C1 segment of cervical spinal cord (tissue), 14 donors: ENCODE data around the gene ARHGEF7.
A peak's percentile ranks its signal among the peaks of the same experiment; 100 is the strongest.

Source experiments
- DNase-seq, 14 donors: peaks; one replicate each; lab custom pipeline; 2025; lab: John Stamatoyannopoulos, UW

ARHGEF7 gene

DNA sequence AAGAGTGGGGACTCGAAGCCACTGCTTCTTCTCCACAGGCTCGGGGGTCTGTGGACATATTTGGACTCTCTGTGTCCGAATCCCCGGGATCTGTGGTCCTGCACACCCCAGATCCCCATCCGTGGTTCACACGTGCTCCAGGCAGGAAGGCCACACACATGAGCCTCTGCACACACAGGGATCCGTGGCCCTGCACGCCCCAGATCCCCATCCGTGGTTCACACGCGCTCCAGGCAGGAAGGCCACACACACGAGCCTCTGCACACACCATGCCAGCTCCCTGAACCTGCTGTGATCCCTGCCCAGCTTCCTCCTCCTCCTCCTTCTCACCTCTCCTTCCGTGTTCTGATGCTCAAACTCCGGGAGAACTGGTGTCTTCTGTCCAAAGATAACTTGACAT is 208.4 kb downstream of the ARHGEF7 start:
- DNase-seq, result no peak

DNA sequence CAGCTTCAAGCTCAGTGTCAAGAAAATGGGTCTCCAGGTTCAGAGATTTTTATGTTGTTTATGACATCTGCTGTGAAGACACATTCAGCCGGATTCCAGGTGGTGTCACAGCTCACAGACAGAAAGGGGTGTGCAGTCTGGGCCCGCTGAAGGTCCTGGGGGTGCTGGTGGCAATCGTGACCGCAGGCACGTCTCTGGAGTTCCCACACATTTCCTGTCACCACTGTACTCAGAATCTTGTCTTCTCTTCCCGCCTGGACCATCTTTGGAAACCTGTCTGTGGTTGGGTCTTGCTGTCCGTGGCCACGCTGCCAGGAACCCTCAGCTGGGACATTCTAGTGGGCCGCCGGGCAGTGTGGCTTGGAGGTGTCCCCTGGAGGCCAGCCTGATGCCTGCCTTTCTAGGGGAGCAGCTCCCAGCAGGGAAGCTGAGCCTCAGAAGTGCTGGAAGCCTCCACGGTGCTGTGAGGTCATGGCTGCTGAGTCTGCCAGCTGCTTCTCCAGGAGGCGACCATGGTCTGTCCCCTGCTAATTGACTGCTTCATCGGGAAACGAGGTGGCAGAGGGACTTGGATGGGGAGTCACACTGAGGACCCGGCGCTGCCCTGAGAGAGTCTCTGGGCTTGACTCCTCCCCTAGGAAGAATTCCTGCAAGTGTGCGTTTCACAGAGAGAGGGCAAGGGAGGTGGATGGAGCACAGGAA is 209.0 kb downstream of the ARHGEF7 start:
- no peak for DNase-seq

DNA sequence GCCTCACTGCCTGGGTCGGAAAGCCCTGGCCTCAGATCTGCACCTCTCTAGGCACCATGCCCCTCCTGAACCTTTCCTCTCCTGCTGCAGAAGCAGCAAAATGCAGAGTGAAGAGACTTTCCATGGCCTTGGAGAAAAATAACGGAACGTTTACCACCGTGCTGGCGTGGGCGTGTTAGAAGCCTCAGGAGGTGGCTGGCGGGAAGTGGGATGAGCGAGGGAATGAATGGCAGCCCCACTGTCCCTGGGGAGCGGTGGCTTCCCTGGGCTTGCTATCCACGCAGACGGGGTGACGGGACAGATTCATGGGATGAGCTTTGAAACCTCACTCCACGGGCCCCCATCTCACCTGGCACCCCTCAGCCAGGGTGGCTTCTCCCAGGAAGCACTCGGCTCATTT is 209.6 kb downstream of the ARHGEF7 start:
- DNase-seq, result no peak

DNA sequence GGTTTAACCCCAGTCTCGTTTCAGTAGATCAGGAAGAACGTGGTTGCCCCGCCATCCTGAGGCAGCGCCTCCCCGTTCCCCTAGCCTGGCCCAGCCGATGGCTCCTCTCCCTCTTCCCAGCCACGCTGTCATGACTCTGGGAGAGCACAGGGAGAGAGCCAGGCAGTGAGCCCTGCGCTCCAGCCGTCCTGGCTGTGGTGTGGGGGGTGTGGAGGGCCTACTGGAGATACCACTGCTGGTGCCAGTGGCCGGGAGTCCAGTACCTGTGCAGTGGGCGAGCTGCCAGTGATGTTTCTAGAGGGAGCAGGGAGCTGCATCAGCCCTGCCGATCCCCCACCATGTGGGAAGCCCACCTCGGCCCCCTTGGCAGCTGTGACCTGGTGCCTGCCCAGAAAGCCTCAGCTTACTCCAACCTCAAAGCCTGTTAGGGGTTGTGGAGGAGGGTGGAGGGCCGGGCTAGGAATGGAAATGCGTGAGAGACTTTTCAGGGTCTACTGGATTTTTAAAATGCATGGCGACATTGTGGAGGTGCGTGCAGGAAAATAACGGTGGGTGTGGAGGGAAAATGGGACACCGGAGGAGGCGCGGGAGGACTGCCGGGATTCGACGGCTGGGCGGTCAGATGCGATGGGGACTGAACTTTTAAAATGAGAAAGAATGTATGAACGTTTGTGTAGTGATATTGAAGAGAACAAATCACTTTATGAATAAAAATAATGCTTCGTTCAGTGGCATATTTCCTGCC is 210.2 kb downstream of the ARHGEF7 start:
- DNase-seq, result no peak

DNA sequence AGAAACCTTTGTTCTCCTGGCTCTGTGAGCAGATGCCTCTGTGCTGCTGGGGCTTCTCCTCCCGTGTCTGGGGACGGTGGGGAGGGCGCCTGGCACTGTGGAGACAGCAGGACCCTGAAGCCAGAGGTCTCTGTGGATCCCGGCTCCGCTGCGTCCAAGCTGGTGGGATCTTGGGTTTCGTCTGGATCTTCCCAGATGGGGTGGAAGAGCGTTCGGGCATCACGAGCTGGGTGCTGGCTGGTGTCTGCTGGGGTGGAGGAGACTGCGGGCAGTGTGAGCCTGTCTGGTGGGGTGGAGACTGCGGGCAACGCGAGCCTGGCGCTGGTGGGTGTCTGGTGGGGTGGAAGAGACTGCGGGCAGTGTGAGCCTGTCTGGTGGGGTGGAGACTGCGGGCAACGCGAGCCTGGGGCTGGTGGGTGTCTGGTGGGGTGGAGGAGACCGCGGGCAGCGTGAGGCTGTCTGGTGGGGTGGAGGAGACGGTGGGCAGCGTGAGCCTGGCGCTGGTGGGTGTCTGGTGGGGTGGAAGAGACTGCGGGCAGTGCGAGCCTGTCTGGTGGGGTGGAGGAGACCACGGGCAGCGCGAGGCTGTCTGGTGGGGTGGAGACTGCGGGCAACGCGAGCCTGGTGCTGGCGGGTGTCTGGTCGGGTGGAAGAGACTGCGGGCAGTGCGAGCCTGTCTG is 211.0 kb downstream of the ARHGEF7 start:
- no peak for DNase-seq

DNA sequence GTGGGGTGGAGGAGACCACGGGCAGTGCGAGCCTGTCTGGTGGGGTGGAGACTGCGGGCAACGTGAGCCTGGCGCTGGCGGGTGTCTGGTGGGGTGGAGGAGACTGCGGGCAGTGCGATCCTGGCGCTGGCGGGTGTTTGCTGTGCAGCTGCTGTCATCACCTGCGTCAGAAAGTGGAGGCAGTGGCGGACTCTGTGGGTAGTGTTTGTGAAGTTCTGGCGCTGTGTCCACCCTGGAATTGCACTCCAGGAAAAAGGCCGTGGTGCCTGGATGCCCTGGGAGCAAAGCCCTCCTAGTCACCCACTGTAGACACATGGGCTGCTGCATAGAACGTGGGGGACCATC is 211.5 kb downstream of the ARHGEF7 start:
- no peak for DNase-seq

DNA sequence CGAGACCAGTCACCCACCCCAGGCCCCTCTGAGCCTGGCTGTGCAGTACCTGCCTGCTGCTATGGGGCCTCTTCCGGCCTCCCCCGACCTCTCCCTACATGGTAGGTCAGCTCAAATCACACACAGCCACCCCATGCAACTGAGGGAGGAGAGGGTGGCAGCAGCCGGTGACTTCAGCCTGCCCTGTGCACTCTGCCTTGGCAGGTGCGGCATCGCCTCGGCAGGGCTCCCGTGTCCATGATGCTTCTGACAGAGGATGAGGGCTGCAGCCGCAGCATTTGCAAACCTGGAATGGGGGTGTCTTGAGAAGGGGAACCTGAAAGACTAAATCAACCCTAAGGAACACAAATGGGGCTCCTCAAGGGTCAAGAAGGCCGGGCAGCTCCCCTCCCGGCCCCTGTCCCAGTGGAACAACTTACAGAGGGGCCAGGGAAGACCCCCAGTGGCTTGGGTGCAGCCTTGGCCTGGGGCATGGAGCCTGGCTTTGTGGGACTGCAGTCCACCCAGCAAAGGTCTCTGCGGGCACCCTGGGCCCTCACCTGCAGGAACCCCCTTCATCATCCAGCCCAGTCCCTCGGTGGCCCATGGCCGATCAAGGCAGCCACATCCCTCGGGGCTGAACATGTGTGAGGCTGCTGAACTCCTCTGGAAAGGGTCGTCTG is 212.0 kb downstream of the ARHGEF7 start:
- no peak for DNase-seq

DNA sequence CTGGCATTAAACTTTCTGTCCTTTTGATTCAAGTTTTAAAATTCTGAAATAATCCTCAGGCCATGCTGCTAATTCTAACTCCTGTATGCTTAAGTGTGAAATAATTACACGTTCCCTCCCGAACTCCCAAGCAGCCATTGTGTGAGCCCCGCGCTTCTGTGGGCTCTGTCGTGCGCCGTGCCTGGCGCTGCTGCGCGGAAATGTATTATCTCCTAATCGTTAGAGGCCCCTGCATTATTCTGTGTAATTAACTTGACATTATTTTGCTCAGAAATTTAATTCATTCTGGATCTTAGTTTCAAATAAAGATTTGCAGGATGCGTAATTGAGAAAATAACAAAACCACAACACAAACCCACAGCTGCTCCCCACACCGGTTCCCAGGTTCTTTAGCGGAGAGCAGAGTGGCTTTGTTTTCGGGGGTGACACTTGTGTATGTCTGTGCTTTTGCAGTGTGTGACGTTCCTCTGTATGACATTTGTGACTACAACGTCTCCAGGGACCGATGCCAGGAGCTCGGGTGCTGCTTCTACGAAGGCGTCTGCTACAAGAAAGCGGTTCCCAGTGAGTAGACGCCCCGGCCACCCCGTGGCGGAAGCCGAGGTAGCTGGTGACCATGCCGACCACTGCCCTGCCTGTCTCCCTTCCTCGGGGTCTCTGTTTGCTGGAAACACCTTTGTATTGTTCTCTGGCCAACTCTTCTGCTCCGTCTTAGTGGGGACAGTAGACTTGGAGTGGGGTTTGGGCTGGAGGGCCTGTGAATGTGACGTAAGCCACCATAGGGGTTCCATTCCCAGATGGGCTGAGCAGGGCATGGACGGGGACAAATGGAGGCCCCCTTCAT is 212.8 kb downstream of the ARHGEF7 start:
- DNase-seq, result no peak

DNA sequence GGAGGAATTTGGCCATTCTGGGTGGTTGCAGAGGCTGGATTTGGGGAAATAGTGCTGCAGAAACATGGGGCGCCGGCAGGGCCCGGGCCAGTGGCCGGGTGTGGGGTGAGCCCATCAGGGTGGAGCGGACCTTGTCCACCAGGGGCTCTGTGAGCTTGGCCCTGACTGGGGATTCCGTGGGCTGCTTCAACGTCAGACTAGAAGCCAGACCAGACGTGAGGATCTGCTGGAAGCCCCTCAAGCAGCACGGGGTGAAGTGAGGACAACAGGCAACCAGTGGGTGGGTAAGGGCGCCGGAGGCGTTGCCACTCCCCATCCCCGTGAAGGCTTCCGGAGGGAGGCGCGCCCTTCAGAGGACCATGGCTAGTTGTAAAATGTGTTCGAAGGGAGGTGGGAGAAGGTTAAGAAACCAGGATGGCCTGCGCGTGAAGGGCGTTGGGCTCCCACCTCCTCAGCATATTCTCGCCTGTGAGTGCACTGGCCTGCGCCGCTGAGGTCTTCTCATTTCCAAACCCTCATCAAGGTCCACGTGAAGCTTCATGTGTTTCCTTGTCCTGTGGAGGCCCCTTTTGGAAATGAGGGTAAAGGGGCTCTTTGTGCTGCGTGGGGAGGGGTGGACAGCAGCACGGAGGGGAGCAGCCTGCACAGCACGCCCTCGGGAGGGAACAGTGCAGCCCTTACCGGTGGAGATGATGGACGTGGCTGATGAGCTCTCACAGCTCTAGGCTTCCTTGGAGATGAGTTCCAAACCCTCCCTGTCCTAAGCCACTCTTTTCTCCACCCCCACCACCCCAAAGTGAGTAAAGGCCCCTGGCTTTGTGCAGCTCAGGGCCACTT is 213.7 kb downstream of the ARHGEF7 start:
- DNase-seq, result no peak

DNA sequence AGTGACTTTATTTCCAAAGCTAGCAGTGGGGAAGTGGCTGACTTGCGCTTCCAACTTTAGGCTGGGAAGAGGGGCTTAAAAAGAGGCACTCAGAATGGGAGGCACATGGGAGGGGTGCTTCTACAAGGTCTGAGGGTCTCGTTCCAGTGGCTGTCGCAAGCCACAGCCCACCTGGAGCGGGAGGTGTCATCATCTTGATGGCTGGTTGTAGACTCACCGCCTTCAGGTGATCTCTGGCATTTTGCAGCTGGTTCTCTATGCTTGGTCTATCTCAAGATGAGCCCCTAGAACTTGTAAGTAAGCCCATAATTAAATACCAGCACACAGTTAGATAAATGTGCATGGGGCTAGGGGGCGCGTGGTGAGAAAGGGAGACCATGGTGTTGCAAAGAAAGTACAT is 214.5 kb downstream of the ARHGEF7 start:
- DNase-seq, result no peak

DNA sequence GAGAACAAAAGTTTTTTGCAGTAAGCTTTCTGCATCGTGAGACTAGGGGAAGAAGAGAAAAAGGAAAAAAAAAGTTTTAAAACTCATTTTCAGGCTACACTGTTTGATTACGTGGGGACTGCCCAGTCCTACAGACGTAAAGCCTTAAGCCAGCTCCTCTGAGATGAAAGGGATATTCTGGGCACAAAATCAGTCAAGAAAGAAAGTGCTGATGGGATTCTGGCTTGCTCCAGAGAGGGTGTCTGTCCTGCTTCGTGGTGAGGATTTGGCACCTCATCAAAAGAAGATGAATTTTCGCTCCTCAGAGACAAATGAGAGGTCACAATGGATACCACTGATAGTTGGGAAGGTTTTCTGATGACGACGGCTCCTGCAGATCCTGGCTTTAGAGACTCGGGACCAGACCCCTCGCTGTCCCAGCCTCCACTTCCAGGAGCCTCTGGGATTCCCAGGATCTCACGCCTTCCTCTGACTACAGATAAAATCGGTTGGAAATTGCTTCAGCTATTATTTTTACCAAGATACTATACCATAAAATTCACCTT is 215.0 kb downstream of the ARHGEF7 start:
- DNase-seq, result no peak

DNA sequence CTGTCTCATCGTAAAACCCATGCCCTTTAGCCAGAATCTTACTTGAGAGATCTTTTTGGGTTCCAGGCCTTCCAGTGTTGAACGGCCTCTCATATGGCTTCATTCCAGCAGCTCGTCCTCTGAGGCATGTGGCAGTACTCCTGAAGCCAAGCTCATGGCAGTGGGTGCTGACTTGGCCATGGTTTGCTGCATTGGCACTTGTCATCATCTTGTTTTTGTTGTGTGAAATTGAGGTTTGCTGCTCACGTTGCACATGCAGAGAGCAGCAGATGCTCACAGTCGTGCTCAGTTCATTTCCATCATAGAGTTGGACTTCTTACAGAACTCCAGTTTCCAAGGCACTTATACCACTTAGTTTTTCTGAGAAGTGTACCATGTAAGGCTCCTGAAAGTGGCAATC is 220.2 kb downstream of the ARHGEF7 start:
- peak in 1 of 14 donors; percentile 15 for DNase-seq

DNA sequence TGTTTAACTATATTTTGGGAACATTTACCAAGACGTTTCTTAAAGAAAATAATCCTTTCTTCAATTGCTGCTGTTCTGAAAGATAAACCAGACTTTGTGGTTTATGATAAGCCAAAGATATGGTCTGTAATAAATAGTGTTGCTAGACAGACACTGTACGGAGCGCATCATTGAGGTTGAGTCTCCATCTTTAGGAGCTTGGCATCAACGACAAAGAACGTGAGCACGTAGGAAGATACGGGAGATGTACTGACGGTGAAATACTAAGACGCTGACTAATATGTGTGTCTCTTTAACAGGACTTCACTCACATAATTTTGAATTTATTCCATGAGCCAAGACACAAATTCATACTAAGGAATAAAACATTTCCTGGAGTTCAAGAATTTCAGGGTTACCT is 221.6 kb downstream of the ARHGEF7 start:
- no peak for DNase-seq

DNA sequence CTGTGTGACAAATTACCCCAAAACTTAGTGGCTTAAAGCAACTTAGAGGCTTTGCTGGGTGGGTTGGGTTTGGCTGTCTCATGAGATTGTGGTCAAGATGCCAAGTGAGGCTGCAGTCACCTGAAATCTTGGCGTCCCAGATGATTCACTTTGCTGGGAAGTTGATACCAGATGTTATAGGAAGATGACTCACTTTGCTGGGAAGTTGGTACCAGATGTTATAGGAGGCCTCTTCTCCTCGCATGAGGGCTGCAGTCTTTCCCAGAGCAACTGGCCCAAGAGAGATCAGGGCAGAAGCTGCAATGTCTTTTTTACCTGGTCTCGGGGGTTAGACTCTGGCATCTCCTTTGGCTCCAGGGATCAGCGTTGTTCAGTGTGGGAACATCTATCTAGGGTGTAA is 222.1 kb downstream of the ARHGEF7 start:
- no peak for DNase-seq

DNA sequence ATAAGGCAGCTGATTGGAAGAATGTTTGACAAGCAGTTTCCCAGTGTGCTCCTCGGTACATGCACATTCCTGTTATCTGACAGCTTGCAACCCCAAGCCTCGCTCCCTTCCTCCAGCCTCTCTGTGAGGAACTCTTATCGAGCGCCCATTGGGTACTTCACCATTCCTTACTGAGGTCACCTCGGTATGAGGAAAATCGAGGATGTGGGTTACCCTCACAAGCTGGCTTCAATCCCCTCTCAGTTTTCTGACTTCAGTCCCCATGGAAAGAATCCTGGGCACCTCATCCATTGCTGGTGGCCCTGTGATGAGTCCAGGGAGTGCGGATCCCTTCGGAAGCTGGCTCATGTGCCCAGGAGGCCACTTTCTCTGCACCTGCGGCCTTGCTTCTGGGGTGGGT is 222.6 kb downstream of the ARHGEF7 start:
- no peak for DNase-seq

DNA sequence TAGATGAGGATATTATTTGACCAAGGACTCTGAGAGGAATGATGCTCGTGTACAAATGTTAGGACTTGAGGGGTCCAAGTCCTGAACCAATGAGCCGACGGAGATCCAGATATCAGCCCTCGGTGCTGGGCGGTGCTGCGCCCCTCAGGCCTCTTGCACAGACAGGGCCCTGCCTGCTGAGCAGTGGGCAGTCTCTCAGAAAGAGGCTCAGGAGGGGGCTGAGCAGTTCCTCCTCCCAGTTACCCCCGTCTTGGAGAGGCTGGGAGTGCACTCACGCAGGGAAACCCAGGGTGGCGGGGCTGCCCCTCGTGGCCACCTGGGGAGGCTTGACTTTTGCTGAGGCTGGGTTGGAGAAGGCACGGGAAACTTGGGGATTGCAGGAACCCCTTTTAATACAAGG is 223.7 kb downstream of the ARHGEF7 start:
- DNase-seq, result no peak

DNA sequence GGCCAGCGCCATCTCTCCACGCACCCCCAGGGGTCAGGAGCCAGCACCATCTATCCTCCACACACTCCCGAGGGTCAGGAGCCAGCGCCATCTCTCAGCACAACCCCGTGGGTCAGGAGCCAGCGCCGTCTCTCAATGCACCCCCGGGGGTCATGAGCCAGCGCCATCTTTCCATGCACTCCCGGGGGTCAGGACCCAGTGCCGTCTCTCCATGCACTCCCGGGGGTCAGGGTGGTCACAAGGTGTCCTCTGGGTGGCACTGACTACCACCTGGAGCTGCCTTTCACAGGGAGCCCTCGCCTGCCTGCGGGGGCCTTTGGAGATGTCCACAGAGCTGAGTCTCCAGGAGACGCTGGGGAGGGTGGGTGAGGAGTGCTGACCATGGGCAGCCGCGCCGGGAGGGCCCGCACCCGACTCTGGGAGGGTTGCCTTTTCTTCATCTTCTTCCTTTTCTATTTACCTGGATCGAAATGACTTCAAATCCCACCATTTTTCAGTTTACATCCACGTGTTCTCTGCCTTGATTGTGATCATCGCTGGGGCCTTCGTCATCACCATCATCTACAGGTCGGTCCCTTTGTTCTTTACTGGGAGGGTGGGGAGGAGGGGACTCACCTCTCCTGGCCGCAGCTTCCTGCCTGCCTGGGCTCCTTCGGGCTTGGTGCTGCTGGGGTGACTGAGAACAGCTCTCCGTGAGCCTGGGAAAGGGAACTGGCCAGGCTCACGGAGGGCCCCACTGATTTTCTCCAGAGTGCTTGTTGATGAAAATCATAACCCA is 224.4 kb downstream of the ARHGEF7 start:
- no peak for DNase-seq

DNA sequence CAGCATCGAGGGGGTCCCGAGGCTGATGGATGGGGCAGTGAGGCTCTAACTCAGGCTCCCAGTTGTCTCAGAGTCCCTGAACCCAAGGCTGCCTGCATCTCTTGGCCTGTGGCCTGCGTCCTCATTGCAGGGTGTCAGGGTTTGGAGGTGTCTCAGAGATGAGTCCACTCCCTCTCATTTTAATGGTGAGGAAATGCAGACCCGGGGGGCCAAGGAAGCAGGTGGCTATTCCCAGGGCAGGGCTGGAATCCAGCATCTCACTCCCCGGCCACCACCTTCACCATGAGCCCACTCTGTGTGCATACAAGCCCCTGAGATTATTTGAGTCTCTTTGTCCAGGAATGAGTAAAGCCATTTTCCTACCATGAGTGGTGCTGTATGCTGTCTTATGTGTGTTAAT is 226.8 kb downstream of the ARHGEF7 start:
- DNase-seq, result no peak

DNA sequence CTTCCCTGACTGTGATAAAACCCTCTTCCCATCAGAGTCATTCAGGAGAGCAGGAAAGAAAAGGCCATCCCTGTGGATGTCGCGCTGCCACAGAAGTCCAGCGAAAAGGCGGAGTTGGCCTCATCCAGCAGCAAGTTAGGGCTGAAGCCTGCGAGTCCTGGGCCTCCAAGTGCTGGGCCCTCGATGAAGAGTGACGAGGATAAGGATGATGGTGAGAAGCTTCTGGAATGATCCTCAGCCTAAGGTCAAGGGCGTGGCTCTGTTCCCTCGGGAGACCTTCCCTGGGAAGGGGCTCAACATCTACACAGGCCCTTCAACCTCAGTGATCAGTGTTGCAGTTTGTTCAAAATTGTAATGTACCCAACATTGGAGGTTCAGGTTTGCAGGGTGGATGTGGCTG is 227.6 kb downstream of the ARHGEF7 start:
- DNase-seq, result no peak
